Endothelial cell of umbilical vein (primary cell): Measurements from ENCODE around the gene OXLD1. TPM values are rescaled to one million over a fixed set of nuclear protein-coding genes. Genes with fewer than 3 reads are reported as not detected.

ENCODE experiments used
- BruUV-seq: library from RNA; stranded (reverse); fragments of 400-500 nt; replicated peaks from 2 replicates; lab custom pipeline; 2021; lab: Mats Ljungman, UMichigan
- CTCF ChIA-PET: fragments of 300-600, 350-600 bp; sonication (Branson Sonifier 250); formaldehyde crosslinking; loops from one replicate; lab custom pipeline; 2021; ENCODE audit warnings: antibody characterized with exemption, inconsistent platforms; lab: Charles Lee
- POLR2A ChIA-PET: fragments of 300-600, 350-600 bp; sonication (Branson Sonifier 250); formaldehyde crosslinking; loops from one replicate; lab custom pipeline; 2021; ENCODE audit warnings: antibody characterized with exemption, inconsistent platforms; lab: Charles Lee
- DNase-seq: peaks from one replicate; pipeline ENCODE4 v3.0.0-alpha.2; 2011; ENCODE audit warnings: low read depth, low spot score
- FAIRE-seq: peaks from 2 replicates; lab custom pipeline; 2011; peaks lifted over from hg19 to GRCh38; lab: Jason Lieb, UNC
- H2AFZ ChIP-seq: 2 replicates; pipeline ENCODE4 v1.6.0; 2012; ENCODE audit warnings: low read depth, low read length, control low read depth, inconsistent platforms
- H3K27ac ChIP-seq: 2 replicates; pipeline ENCODE4 v1.5.1; 2011; ENCODE audit warnings: low read depth, mild to moderate bottlenecking, control low read depth, low read length, moderate library complexity; ENCODE audit not compliant: insufficient read depth
- H3K27me3 ChIP-seq, 2 experiments: 2 replicates each; pipeline versions ENCODE4 v1.6.0 to v1.6.1; 2011; ENCODE audit warnings: low read length in 2 of 2, mixed read lengths in 1 of 2; ENCODE audit not compliant: control insufficient read depth in 2 of 2, insufficient read depth in 2 of 2
- H3K36me3 ChIP-seq, 2 experiments: 2 replicates in 1 of 2; 3 replicates in 1 of 2; pipeline ENCODE4 v1.5.1; 2011; ENCODE audit warnings: low read length in 2 of 2, mild to moderate bottlenecking in 1 of 2, moderate library complexity in 1 of 2; ENCODE audit not compliant: control insufficient read depth in 2 of 2, insufficient read depth in 2 of 2; ENCODE audit errors: extremely low read depth in 1 of 2
- H3K4me1 ChIP-seq: 3 replicates; pipeline ENCODE4 v1.5.1; 2011; ENCODE audit warnings: mild to moderate bottlenecking, low read length; ENCODE audit not compliant: control insufficient read depth, insufficient read depth; ENCODE audit errors: extremely low read depth
- H3K4me2 ChIP-seq: 2 replicates; pipeline ENCODE4 v1.6.1; 2011; ENCODE audit warnings: low read length, control low read depth, mixed read lengths; ENCODE audit not compliant: insufficient read depth
- H3K4me3 ChIP-seq, 3 experiments: fragments of 200-600 bp in 1 of 3; sonication (generic), shearing (Covaris generic) in 1 of 3; replicated peaks in 1 of 3; 2 replicates each; pipeline ENCODE4 v1.5.1; 2011 to 2016; ENCODE audit warnings: control low read depth in 3 of 3, low read length in 3 of 3, mild to moderate bottlenecking in 2 of 3, inconsistent platforms in 1 of 3, low read depth in 1 of 3, moderate library complexity in 1 of 3; ENCODE audit not compliant: insufficient read depth in 1 of 3
- H3K79me2 ChIP-seq: 2 replicates; pipeline ENCODE4 v1.6.0; 2012; ENCODE audit warnings: low read length, inconsistent platforms; ENCODE audit not compliant: control insufficient read depth, insufficient read depth
- H3K9ac ChIP-seq: replicated peaks from 2 replicates; pipeline ENCODE3; 2011; ENCODE audit warnings: low read length, control low read depth; ENCODE audit not compliant: insufficient read depth; ENCODE audit errors: extremely low read depth
- H3K9me1 ChIP-seq: replicated peaks from 3 replicates; pipeline ENCODE4 v1.6.0; 2011; ENCODE audit warnings: mild to moderate bottlenecking, low read length; ENCODE audit not compliant: control insufficient read depth, insufficient read depth; ENCODE audit errors: extremely low read depth
- H3K9me3 ChIP-seq: replicated peaks from 2 replicates; pipeline ENCODE4 v1.5.1; 2012; ENCODE audit warnings: low read length, inconsistent platforms; ENCODE audit not compliant: control insufficient read depth, insufficient read depth
- H4K20me1 ChIP-seq: replicated peaks from 2 replicates; pipeline ENCODE3; 2011; ENCODE audit warnings: mild to moderate bottlenecking, low read length; ENCODE audit not compliant: control insufficient read depth, insufficient read depth; ENCODE audit errors: extremely low read depth
- CTCF ChIP-seq, 2 donors: IDR thresholded peaks; 1 replicate in 1 of 2; 2 replicates in 1 of 2; pipeline ENCODE4 v1.5.1; 2011; ENCODE audit warnings: low read length in 2 of 2, mild to moderate bottlenecking in 2 of 2, moderate library complexity in 2 of 2, control low read depth in 1 of 2, inconsistent platforms in 1 of 2, low read depth in 1 of 2; ENCODE audit not compliant: insufficient read depth in 1 of 2; ENCODE audit errors: extremely low read depth in 1 of 2
- EZH2 ChIP-seq: IDR thresholded peaks from 2 replicates; pipeline ENCODE4 v1.6.1; 2012; ENCODE audit warnings: borderline replicate concordance, low read depth, mild to moderate bottlenecking, moderate library complexity, low read length, inconsistent platforms; ENCODE audit not compliant: severe bottlenecking
- FOS ChIP-seq: IDR thresholded peaks from 2 replicates; pipeline ENCODE4 v1.6.1; 2011; ENCODE audit warnings: mild to moderate bottlenecking, low read length, moderate library complexity, borderline replicate concordance; ENCODE audit not compliant: insufficient read depth
- GATA2 ChIP-seq: IDR thresholded peaks from 2 replicates; pipeline ENCODE4 v1.7.0; 2011; ENCODE audit warnings: low read depth, mild to moderate bottlenecking, moderate library complexity, mixed read lengths, low read length; ENCODE audit not compliant: insufficient read length, insufficient read depth
- JUN ChIP-seq: IDR thresholded peaks from 2 replicates; pipeline ENCODE4 v1.6.1; 2011; ENCODE audit warnings: borderline replicate concordance, low read depth; ENCODE audit not compliant: insufficient read length, insufficient read depth
- MAX ChIP-seq: IDR thresholded peaks from 2 replicates; pipeline ENCODE4 v1.6.1; 2011; ENCODE audit not compliant: insufficient read depth, insufficient read length
- MYC ChIP-seq: IDR thresholded peaks from one replicate; pipeline ENCODE4 v1.6.1; 2011; ENCODE audit warnings: mild to moderate bottlenecking, low read depth, low read length
- POLR2A ChIP-seq: IDR thresholded peaks from 2 replicates; pipeline ENCODE4 v1.6.1; 2012; ENCODE audit warnings: low read depth, mild to moderate bottlenecking, control low read depth, low read length
- POLR2AphosphoS5 ChIP-seq: IDR thresholded peaks from 2 replicates; pipeline ENCODE4 v1.6.1; 2012; ENCODE audit warnings: low read depth, mild to moderate bottlenecking, control low read depth, low read length, moderate library complexity; ENCODE audit not compliant: insufficient read depth
- dilution Hi-C: fragments of 300-500 bp; cut with MboI; formaldehyde crosslinking; loops from one replicate; pipeline ENCODE4 v1.15.0; 2019; ENCODE audit warnings: low sequenced_read_pairs; ENCODE audit not compliant: extremely low pct_ligation_motif_present
- intact Hi-C: fragments of 100-400 bp; cut with micrococcal nuclease; formaldehyde crosslinking; loops from one replicate; pipeline ENCODE4 v1.10.0; 2022
- polyA plus RNA-seq, 4 experiments: library from polyadenylated mRNA; depleted of rRNA in 3 of 4; stranded (reverse) in 3 of 4; unstranded in 1 of 4; fragments of >200 nt; gene quantifications; 2 replicates each; pipeline versions ENCODE4 v1.2.1 to v1.2.3, GENCODE V29; 2011 to 2012; ENCODE audit warnings: missing spikeins in 1 of 4
- total RNA-seq: library from RNA; stranded (reverse); gene quantifications from 2 replicates; pipeline ENCODE4 v1.2.3, GENCODE V29; 2021

Gene OXLD1
- total and polyA plus RNA-seq, 2 donors (not counting 3 experiments of a cell fraction or from before 2014, with no cell fraction given), result 20.1 to 35.2 TPM

GRCh38 chr17:81662002-81662401 lies 4.4 kb downstream of the OXLD1 start:
- dilution Hi-C loops, result no loop called here
- H3K27me3 ChIP-seq, result no peaks in the 10 kb centered on the region
- H2AFZ ChIP-seq, result no peak overlapping the region
- intact Hi-C loops, result no loop called here
- no peak overlapping the region for H3K4me2 ChIP-seq
- ChIA-PET CTCF (no interaction called here), POLR2A (no interaction called here)
- FAIRE-seq (no peak), DNase-seq (no peak)
- no peak overlapping the region for H3K9ac ChIP-seq
- no peaks in the 10 kb centered on the region for H4K20me1 ChIP-seq
- no peak for TF ChIP-seq MAX
- TF ChIP-seq EZH2, result no peak
- TF ChIP-seq JUN, result no peak
- no peak for TF ChIP-seq POLR2A
- H3K36me3 ChIP-seq, result peaks cover 0 to 3% of the 10 kb centered on the region in 2 experiments
- no peaks in the 10 kb centered on the region for H3K9me1 ChIP-seq
- H3K4me3 ChIP-seq, result no peak overlapping the region
- no TSS peak for BruUV-seq
- H3K4me1 ChIP-seq, result peaks cover 13% of the 10 kb centered on the region
- peaks cover 7% of the 10 kb centered on the region for H3K79me2 ChIP-seq
- no peak overlapping the region for H3K27ac ChIP-seq
- no peaks in the 10 kb centered on the region for H3K9me3 ChIP-seq

- Histone ChIP-seq H3K9me3 (no peaks in the 10 kb centered on the region), H2AFZ (no peak overlapping the region), H3K4me2 (no peak overlapping the region), H3K9ac (no peak overlapping the region), H3K4me1 (peaks cover 13% of the 10 kb centered on the region), H3K79me2 (peaks cover 5% of the 10 kb centered on the region), H4K20me1 (no peaks in the 10 kb centered on the region), H3K9me1 (no peaks in the 10 kb centered on the region), H3K36me3 (peaks cover 0 to 3% of the 10 kb centered on the region in 2 experiments), H3K27me3 (no peaks in the 10 kb centered on the region), H3K4me3 (no peak overlapping the region), H3K27ac (no peak overlapping the region)
- CTCF ChIA-PET, result no interaction called here
- dilution Hi-C loops (no loop called here), intact Hi-C loops (no loop called here)
- TF ChIP-seq MYC (no peak), GATA2 (no peak), POLR2A (no peak), FOS (no peak), JUN (no peak), MAX (no peak), CTCF (IDR thresholded peaks at IDR 0.05; ENCODE audit: extremely low read depth in 1 of 2, insufficient read depth in 1 of 2, low read depth in 1 of 2, low read length in 2 of 2) (no peak), EZH2 (no peak), POLR2AphosphoS5 (no peak)
- DNase-seq (no peak), FAIRE-seq (no peak)
- POLR2A ChIA-PET, result no interaction called here
- BruUV-seq, result no TSS peak
Measured at GRCh38 chr17:81660441-81660840, 6.0 kb downstream of the OXLD1 start.
